ENCODE data around the gene TAS2R60.

GRCh38 chr7:143415742-143416397 lies 27.4 kb upstream of the TAS2R60 start:
- TF ChIP-seq CTCF (IDR thresholded peaks at IDR 0.05; ENCODE audit: low read depth, low read length, missing input control): no peak
- TF ChIP-seq, protein P1, sequence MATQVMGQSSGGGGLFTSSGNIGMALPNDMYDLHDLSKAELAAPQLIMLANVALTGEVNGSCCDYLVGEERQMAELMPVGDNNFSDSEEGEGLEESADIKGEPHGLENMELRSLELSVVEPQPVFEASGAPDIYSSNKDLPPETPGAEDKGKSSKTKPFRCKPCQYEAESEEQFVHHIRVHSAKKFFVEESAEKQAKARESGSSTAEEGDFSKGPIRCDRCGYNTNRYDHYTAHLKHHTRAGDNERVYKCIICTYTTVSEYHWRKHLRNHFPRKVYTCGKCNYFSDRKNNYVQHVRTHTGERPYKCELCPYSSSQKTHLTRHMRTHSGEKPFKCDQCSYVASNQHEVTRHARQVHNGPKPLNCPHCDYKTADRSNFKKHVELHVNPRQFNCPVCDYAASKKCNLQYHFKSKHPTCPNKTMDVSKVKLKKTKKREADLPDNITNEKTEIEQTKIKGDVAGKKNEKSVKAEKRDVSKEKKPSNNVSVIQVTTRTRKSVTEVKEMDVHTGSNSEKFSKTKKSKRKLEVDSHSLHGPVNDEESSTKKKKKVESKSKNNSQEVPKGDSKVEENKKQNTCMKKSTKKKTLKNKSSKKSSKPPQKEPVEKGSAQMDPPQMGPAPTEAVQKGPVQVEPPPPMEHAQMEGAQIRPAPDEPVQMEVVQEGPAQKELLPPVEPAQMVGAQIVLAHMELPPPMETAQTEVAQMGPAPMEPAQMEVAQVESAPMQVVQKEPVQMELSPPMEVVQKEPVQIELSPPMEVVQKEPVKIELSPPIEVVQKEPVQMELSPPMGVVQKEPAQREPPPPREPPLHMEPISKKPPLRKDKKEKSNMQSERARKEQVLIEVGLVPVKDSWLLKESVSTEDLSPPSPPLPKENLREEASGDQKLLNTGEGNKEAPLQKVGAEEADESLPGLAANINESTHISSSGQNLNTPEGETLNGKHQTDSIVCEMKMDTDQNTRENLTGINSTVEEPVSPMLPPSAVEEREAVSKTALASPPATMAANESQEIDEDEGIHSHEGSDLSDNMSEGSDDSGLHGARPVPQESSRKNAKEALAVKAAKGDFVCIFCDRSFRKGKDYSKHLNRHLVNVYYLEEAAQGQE (IDR thresholded peaks at IDR 0.05): no peak
- no peak for TF ChIP-seq FOXA1 (IDR thresholded peaks at IDR 0.05)
- no peak for TF ChIP-seq EGR1 (IDR thresholded peaks at IDR 0.05; ENCODE audit: low read depth in 2 of 2)
- no peak for TF ChIP-seq GABPA (IDR thresholded peaks at IDR 0.05 in 1 of 2, conservative IDR thresholded peaks at IDR 0.05 in 1 of 2)
- no peak for TF ChIP-seq HNF4A (conservative IDR thresholded peaks at IDR 0.05)
- TF ChIP-seq RAD21 (IDR thresholded peaks at IDR 0.05): no peak
- TF ChIP-seq MAX (IDR thresholded peaks at IDR 0.05): no peak
- TF ChIP-seq YY1 (IDR thresholded peaks at IDR 0.05): no peak
- TF ChIP-seq SP1 (IDR thresholded peaks at IDR 0.05): no peak
- no peak for TF ChIP-seq NR2F2 (IDR thresholded peaks at IDR 0.05)
- TF ChIP-seq TAF1 (conservative IDR thresholded peaks at IDR 0.05): no peak
- TF ChIP-seq, protein P2, sequence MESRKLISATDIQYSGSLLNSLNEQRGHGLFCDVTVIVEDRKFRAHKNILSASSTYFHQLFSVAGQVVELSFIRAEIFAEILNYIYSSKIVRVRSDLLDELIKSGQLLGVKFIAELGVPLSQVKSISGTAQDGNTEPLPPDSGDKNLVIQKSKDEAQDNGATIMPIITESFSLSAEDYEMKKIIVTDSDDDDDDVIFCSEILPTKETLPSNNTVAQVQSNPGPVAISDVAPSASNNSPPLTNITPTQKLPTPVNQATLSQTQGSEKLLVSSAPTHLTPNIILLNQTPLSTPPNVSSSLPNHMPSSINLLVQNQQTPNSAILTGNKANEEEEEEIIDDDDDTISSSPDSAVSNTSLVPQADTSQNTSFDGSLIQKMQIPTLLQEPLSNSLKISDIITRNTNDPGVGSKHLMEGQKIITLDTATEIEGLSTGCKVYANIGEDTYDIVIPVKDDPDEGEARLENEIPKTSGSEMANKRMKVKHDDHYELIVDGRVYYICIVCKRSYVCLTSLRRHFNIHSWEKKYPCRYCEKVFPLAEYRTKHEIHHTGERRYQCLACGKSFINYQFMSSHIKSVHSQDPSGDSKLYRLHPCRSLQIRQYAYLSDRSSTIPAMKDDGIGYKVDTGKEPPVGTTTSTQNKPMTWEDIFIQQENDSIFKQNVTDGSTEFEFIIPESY (IDR thresholded peaks at IDR 0.05): no peak
- TF ChIP-seq JUND (IDR thresholded peaks at IDR 0.05): no peak

Measured in liver (tissue), 3 donors.